ENCODE data around the gene DNM2.
"Not testable (repeated sequence)": the region's sequence is repeated elsewhere in the genome, so short reads cannot be mapped to it uniquely, and the experiment has no call there.

GRCh38 chr19:10758050-10758449 lies 40.2 kb downstream of the DNM2 start:
- not testable (repeated sequence) for TF ChIP-seq MYC (IDR thresholded peaks at IDR 0.05; ENCODE audit: insufficient read depth, insufficient read length, insufficient replicate concordance, low read length, severe bottlenecking); PBX3 (IDR thresholded peaks at IDR 0.05; ENCODE audit: insufficient replicate concordance, low read depth, low read length); EZH2 (IDR thresholded peaks at IDR 0.05; ENCODE audit: borderline replicate concordance, control insufficient read depth, low read depth, low read length); BHLHE40 (IDR thresholded peaks at IDR 0.05; ENCODE audit: borderline replicate concordance in 1 of 2, low read depth in 2 of 2, low read length in 1 of 2); CEBPB (IDR thresholded peaks at IDR 0.05; ENCODE audit: borderline replicate concordance in 1 of 2, low read depth in 2 of 2, low read length in 2 of 2)
